Stomach (tissue), 4 donors: ENCODE results near the gene NELFCD.

Source experiments
- CTCF ChIP-seq, 7 experiments: fragments of 450-650 bp in 4 of 7; fragments of 200-600 bp in 3 of 7; sonication (generic) in 3 of 7; IDR thresholded peaks; one replicate each; pipeline ENCODE4 v1.5.1; 2016 to 2019; ENCODE audit warnings: antibody characterized with exemption in 7 of 7, control low read depth in 2 of 7, mild to moderate bottlenecking in 1 of 7
- EP300 ChIP-seq: sonication (generic); formaldehyde crosslinking; IDR thresholded peaks from one replicate; pipeline ENCODE4 v1.6.1; 2017; ENCODE audit warnings: antibody characterized with exemption
- POLR2AphosphoS5 ChIP-seq, 3 donors: sonication (generic); formaldehyde crosslinking; IDR thresholded peaks; one replicate each; pipeline ENCODE4 v1.6.1; 2016; ENCODE audit warnings: antibody characterized with exemption in 3 of 3

GRCh38 chr20:59042151-59042795 lies 61.2 kb downstream of the NELFCD start, which contains the start of gene PRELID3B:
- TF ChIP-seq CTCF (IDR thresholded peaks at IDR 0.05) (no peak), EP300 (no peak), POLR2AphosphoS5 (IDR thresholded peaks at IDR 0.05) (peak in 1 of 3 donors; percentile 61)
